Lower leg skin (tissue), 4 donors: Measurements from ENCODE around the gene CAMK2A. TPM values are rescaled to one million over a fixed set of nuclear protein-coding genes. Genes with fewer than 3 reads are reported as not detected.

Source experiments
- DNase-seq, 2 donors: peaks; one replicate each; pipeline ENCODE4 v3.0.0-alpha.2; 2019; ENCODE audit warnings: low spot score in 2 of 2
- H3K4me3 ChIP-seq: fragments of 200-600 bp; sonication (generic); 2 replicates; pipeline ENCODE4 v1.5.1; 2017; ENCODE audit warnings: mild to moderate bottlenecking, low read depth; ENCODE audit not compliant: poor library complexity, severe bottlenecking
- CTCF ChIP-seq, 3 donors: fragments of 450-650 bp; IDR thresholded peaks; one replicate each; pipeline ENCODE4 v1.5.1; 2016; ENCODE audit warnings: antibody characterized with exemption in 3 of 3, mild to moderate bottlenecking in 3 of 3, moderate library complexity in 2 of 3
- POLR2A ChIP-seq, 2 donors: fragments of 450-650 bp; IDR thresholded peaks; one replicate each; pipeline ENCODE4 v1.6.1; 2016 to 2017; ENCODE audit warnings: antibody characterized with exemption in 2 of 2, mild to moderate bottlenecking in 1 of 2, moderate library complexity in 1 of 2
- WGBS, 2 donors: methylation state at CpG; one replicate each; pipeline ENCODE4 v1.1.5; 2018; 5-methylcytosine and 5-hydroxymethylcytosine counted together
- intact Hi-C: fragments of 100-400 bp; cut with DNase I; formaldehyde crosslinking; loops from one replicate; pipeline ENCODE4 v1.15.0; 2023; ENCODE audit warnings: low total_unique reads
- total RNA-seq, 4 donors: library from RNA; depleted of rRNA; stranded (reverse); fragments of >200 nt; gene quantifications; one replicate each; pipeline ENCODE4 v1.1.0, GENCODE V29; 2016

CAMK2A gene
- total RNA-seq, 4 donors from 2014 or later, result 0.23 TPM; not detected in 3

- no peak for DNase-seq
- no peak for TF ChIP-seq CTCF (IDR thresholded peaks at IDR 0.05)
- no peak for TF ChIP-seq POLR2A (IDR thresholded peaks at IDR 0.05)
- intact Hi-C loops, result no loop called here
- H3K4me3 ChIP-seq, result no peak overlapping the region
- WGBS, 2 donors, result 67 to 76% methylated on average over 6 of the region's 6 CpGs
Observed at GRCh38 chr5:150313921-150314716, 24.5 kb upstream of the CAMK2A start.

GRCh38 chr5:150313501-150313900, 23.9 kb upstream of the CAMK2A start:
- TF ChIP-seq CTCF (IDR thresholded peaks at IDR 0.05) (no peak), POLR2A (IDR thresholded peaks at IDR 0.05) (no peak)
- intact Hi-C loops, result no loop called here
- WGBS, 2 donors, result 65 to 87% methylated on average over 6 of the region's 6 CpGs
- H3K4me3 ChIP-seq, result no peak overlapping the region
- DNase-seq, result no peak

- TF ChIP-seq CTCF (IDR thresholded peaks at IDR 0.05) (no peak), POLR2A (IDR thresholded peaks at IDR 0.05) (no peak)
- no peak overlapping the region for H3K4me3 ChIP-seq
- no peak for DNase-seq
- intact Hi-C loops, result no loop called here
- 93 to 95% methylated on average over 6 of the region's 6 CpGs for WGBS, 2 donors
Observed at GRCh38 chr5:150312518-150312917, 22.9 kb upstream of the CAMK2A start.

GRCh38 chr5:150311015-150311692, 21.6 kb upstream of the CAMK2A start:
- TF ChIP-seq POLR2A (IDR thresholded peaks at IDR 0.05) (no peak), CTCF (IDR thresholded peaks at IDR 0.05) (no peak)
- H3K4me3 ChIP-seq, result no peak overlapping the region
- WGBS, 2 donors, result 85 to 88% methylated on average over 5 to 7 of the region's 7 CpGs
- DNase-seq, result no peak
- intact Hi-C loops, result no loop called here

GRCh38 chr5:150310246-150310645, 20.7 kb upstream of the CAMK2A start:
- H3K4me3 ChIP-seq, result no peak overlapping the region
- DNase-seq, result no peak
- intact Hi-C loops, result no loop called here
- TF ChIP-seq CTCF (IDR thresholded peaks at IDR 0.05), result no peak
- TF ChIP-seq POLR2A (IDR thresholded peaks at IDR 0.05), result no peak
- 84 to 88% methylated on average over 5 of the region's 5 CpGs for WGBS, 2 donors
